Fibroblast of skin of scalp (primary cell): ENCODE results near the gene COPS7A.

Experiments used
- DNase-seq: peaks from one replicate; pipeline ENCODE4 v3.0.0-alpha.2; 2013

COPS7A gene

GRCh38 chr12:6751767-6752166 lies 27.9 kb downstream of the COPS7A start:
- DNase-seq: no peak

GRCh38 chr12:6752167-6752920 lies 28.5 kb downstream of the COPS7A start:
- peak; percentile 68 for DNase-seq

- peak; percentile 100 for DNase-seq
These were observed 29.3 kb downstream of the COPS7A start, which contains the start of gene MLF2 for GRCh38 chr12:6752921-6753771. TSS of gene MLF2 (minus strand) at chr12:6753141. CDS start at chr12:6752334, 807 bp downstream.

GRCh38 chr12:6753772-6754356 lies 30.0 kb downstream of the COPS7A start:
- no peak for DNase-seq

GRCh38 chr12:6754411-6754810 lies 30.6 kb downstream of the COPS7A start:
- DNase-seq: no peak

GRCh38 chr12:6757028-6757690 lies 33.3 kb downstream of the COPS7A start:
- DNase-seq: no peak

- no peak for DNase-seq
These were observed 34.8 kb downstream of the COPS7A start for GRCh38 chr12:6758506-6759095.

GRCh38 chr12:6759741-6760140 lies 35.9 kb downstream of the COPS7A start:
- DNase-seq: no peak

- DNase-seq: no peak
These were observed 39.5 kb downstream of the COPS7A start for GRCh38 chr12:6763380-6763779.

- peak; percentile 100 for DNase-seq
These were observed 40.4 kb downstream of the COPS7A start for GRCh38 chr12:6764011-6764828.

- no peak for DNase-seq
These were observed 41.3 kb downstream of the COPS7A start for GRCh38 chr12:6765048-6765633.

- DNase-seq: peak; percentile 96
These were observed 42.1 kb downstream of the COPS7A start, which contains the start of gene PTMS for GRCh38 chr12:6765634-6766581. TSS of gene PTMS (plus strand) at chr12:6766363. CDS start at chr12:6766706, 343 bp downstream.

GRCh38 chr12:6766651-6767349 lies 43.0 kb downstream of the COPS7A start:
- peak; percentile 71 for DNase-seq

GRCh38 chr12:6767353-6768319 lies 43.8 kb downstream of the COPS7A start:
- peak; percentile 13 for DNase-seq

- DNase-seq: no peak
These were observed 44.6 kb downstream of the COPS7A start for GRCh38 chr12:6768437-6768914.

- DNase-seq: peak; percentile 42
These were observed 45.1 kb downstream of the COPS7A start for GRCh38 chr12:6768990-6769389.

- no peak for DNase-seq
These were observed 45.8 kb downstream of the COPS7A start for GRCh38 chr12:6769666-6770065.

- DNase-seq: no peak
These were observed 46.2 kb downstream of the COPS7A start for GRCh38 chr12:6770094-6770493.
